Thoracic aorta (tissue), 2 donors: ENCODE data around the gene TNNT3. TPM values are rescaled to one million over a fixed set of nuclear protein-coding genes. Genes with fewer than 3 reads are reported as not detected.

ENCODE experiments used
- ATAC-seq: fragments of 150-250 bp; one replicate; pipeline ENCODE4 v1.8.0; 2017; ENCODE audit warnings: low read depth; ENCODE audit not compliant: insufficient number of reproducible peaks, low FRiP score
- DNase-seq: peaks from one replicate; pipeline ENCODE4 v3.0.0-alpha.2; 2020; ENCODE audit warnings: low spot score
- H3K27ac ChIP-seq, 2 donors: fragments of 200-600 bp; sonication (generic); 1 replicate in 1 of 2; 2 replicates in 1 of 2; pipeline ENCODE4 v1.5.1; 2016; ENCODE audit warnings: mild to moderate bottlenecking in 2 of 2, moderate library complexity in 2 of 2
- H3K27me3 ChIP-seq: fragments of 200-600 bp; sonication (generic); replicated peaks from 2 replicates; pipeline ENCODE4 v1.6.0; 2016; ENCODE audit warnings: mild to moderate bottlenecking; ENCODE audit not compliant: insufficient read depth
- H3K36me3 ChIP-seq: fragments of 200-600 bp; sonication (generic); one replicate; pipeline ENCODE4 v1.5.1; 2016
- H3K4me1 ChIP-seq, 2 donors: fragments of 200-600 bp; sonication (generic); 1 replicate in 1 of 2; 2 replicates in 1 of 2; pipeline versions ENCODE4 v1.5.1 to v1.6.0; 2016; ENCODE audit warnings: low read depth in 2 of 2, mild to moderate bottlenecking in 1 of 2; ENCODE audit not compliant: control insufficient read depth in 1 of 2
- H3K4me3 ChIP-seq: fragments of 200-600 bp; sonication (generic); 2 replicates; pipeline ENCODE4 v1.5.1; 2016; ENCODE audit warnings: mild to moderate bottlenecking
- H3K9me3 ChIP-seq: fragments of 200-600 bp; sonication (generic); 2 replicates; pipeline ENCODE4 v1.5.1; 2016
- CTCF ChIP-seq: fragments of 200-600 bp; sonication (generic); IDR thresholded peaks from one replicate; pipeline ENCODE4 v1.5.1; 2019; ENCODE audit warnings: antibody characterized with exemption
- total RNA-seq, 2 donors: library from RNA; depleted of rRNA; stranded (reverse); fragments of >200 nt; gene quantifications; one replicate each; pipeline versions ENCODE4 v1.1.0 to v1.2.3, GENCODE V29; 2016

The TNNT3 gene
- total RNA-seq, 2 donors from 2014 or later, result 8.3 to 9.7 TPM

GRCh38 chr11:1923201-1923956, 3.9 kb downstream of the TNNT3 start:
- Histone ChIP-seq H3K36me3 (no peaks in the 10 kb centered on the region), H3K9me3 (no peaks in the 10 kb centered on the region), H3K27me3 (no peaks in the 10 kb centered on the region), H3K4me3 (no peak overlapping the region), H3K27ac (no peak overlapping the region), H3K4me1 (no peaks in the 10 kb centered on the region)
- TF ChIP-seq CTCF, result no peak
- ATAC-seq (no peak), DNase-seq (no peak)

DNA sequence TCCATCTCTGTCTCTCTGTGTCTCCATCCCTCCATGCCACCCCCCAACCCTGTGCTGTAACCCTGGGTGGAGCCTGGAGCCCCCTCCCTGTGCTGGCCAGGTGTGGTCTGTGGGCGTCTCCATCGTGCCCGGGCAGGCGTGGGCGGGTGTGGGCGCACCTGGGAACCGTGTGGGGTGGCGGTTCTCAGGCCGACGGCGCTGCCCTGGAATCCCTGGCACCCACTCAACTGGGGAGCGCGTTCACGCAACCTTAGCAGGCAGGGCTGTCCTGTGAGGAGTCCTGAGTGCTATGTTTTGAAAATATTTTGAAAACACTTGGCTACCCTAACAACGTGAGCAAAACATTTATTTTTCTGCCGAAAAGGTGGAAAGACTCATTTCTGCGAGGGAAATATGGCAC, 4.7 kb downstream of the TNNT3 start:
- Histone ChIP-seq H3K9me3 (no peaks in the 10 kb centered on the region), H3K27ac (no peak overlapping the region), H3K36me3 (no peaks in the 10 kb centered on the region), H3K4me3 (no peak overlapping the region), H3K27me3 (no peaks in the 10 kb centered on the region), H3K4me1 (no peaks in the 10 kb centered on the region)
- no peak for DNase-seq
- TF ChIP-seq CTCF, result no peak
- no peak for ATAC-seq

DNA sequence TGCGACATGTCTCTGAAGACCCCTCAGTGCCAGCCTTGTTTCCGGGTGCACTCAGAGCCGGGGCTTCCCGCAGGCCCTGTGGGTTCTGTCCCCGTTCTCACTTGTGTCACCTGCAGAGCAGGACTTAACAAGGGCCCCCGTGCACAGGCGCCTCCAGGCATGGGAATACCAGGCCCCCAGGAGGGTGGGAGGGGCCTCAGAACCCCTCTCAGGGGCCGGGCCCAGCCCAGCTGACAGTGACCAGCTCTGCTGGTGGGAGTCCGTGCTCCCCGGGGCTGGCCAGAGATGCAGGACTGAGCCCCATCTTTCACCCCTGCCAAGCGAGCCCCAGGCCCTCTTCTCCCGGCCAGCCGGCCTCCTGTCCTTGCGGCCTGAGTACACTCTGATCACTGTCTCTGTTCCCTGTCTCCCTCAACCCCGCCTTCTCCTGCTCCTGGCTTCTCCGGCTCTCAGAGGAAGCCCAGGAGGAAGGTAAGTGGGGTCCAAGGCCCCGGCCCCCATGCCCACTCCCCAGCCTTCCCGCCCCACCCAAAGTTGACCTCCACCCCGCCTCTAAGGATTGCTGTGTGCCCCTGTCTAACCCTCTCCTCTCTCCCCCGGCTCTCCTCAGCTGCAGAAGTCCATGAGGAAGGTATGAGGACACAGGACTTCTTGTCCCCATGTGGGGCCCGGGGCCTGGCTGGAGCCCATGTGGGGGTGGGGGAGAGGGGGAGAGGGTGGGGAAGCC, 5.3 kb downstream of the TNNT3 start:
- Histone ChIP-seq H3K4me3 (no peak overlapping the region), H3K27ac (no peak overlapping the region), H3K9me3 (no peaks in the 10 kb centered on the region), H3K36me3 (no peaks in the 10 kb centered on the region), H3K4me1 (no peaks in the 10 kb centered on the region), H3K27me3 (no peaks in the 10 kb centered on the region)
- DNase-seq (no peak), ATAC-seq (no peak)
- TF ChIP-seq CTCF, result no peak

- H3K4me3 ChIP-seq, result no peak overlapping the region
- no peaks in the 10 kb centered on the region for H3K27me3 ChIP-seq
- H3K36me3 ChIP-seq, result no peaks in the 10 kb centered on the region
- DNase-seq, result no peak
- no peak for TF ChIP-seq CTCF
- no peak overlapping the region for H3K27ac ChIP-seq
- no peaks in the 10 kb centered on the region for H3K9me3 ChIP-seq
- ATAC-seq, result no peak
- no peaks in the 10 kb centered on the region for H3K4me1 ChIP-seq
Observed at GRCh38 chr11:1925373-1926155, 6.1 kb downstream of the TNNT3 start.
